HFF-Myc (cell line): ENCODE data around the gene GALNT5.

Source experiments
- DNase-seq: peaks from one replicate; pipeline ENCODE4 v3.0.0-alpha.2; 2011; ENCODE audit warnings: low read depth; ENCODE audit errors: extremely low read depth
- H3K4me3 ChIP-seq: replicated peaks from 2 replicates; pipeline ENCODE4 v1.5.1; 2011; ENCODE audit warnings: low read depth, mild to moderate bottlenecking, control low read depth, low read length
- CTCF ChIP-seq: IDR thresholded peaks from 2 replicates; pipeline ENCODE4 v1.5.1; 2012; ENCODE audit warnings: mild to moderate bottlenecking, low read depth, low read length, control low read depth; ENCODE audit errors: missing control alignments

Gene GALNT5

GRCh38 chr2:157251932-157252331, 5.6 kb upstream of the GALNT5 start:
- no peak overlapping the region for H3K4me3 ChIP-seq
- no peak for TF ChIP-seq CTCF

GRCh38 chr2:157252529-157252928, 5.0 kb upstream of the GALNT5 start:
- no peak for DNase-seq
- no peak overlapping the region for H3K4me3 ChIP-seq
- TF ChIP-seq CTCF = no peak

More at GRCh38 chr2:157251932-157252331, 5.6 kb upstream of the GALNT5 start:
- no peak for DNase-seq

- no peak for TF ChIP-seq CTCF
- no peak overlapping the region for H3K4me3 ChIP-seq
- no peak for DNase-seq
Measured at GRCh38 chr2:157254041-157254440, 3.5 kb upstream of the GALNT5 start.

- DNase-seq = no peak
- no peak overlapping the region for H3K4me3 ChIP-seq
- no peak for TF ChIP-seq CTCF
Measured at GRCh38 chr2:157255746-157256145, 1.8 kb upstream of the GALNT5 start.

DNA sequence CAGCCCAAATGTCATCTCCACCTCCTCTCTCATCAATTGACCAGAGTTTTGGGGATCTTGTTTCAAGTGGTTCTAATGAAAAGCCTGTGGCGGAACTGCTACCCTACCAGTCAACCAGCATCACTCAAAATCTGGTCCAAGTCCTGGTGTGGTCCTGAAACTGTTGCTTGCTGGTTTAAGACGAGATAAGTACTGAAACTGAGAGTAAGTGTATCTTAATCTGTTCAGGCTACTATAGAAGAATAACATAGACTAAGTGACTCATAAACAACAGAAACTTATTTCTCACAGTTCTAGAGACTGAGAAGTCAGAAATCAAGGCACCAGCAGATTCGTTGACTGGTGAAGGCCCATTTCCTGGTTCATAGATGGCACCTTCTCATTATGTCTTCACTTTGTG, 879 bp upstream of the GALNT5 start:
- TF ChIP-seq CTCF = no peak
- no peak overlapping the region for H3K4me3 ChIP-seq
- DNase-seq = no peak

GRCh38 chr2:157258520-157259326, 1.2 kb downstream of the GALNT5 start:
- DNase-seq = no peak
- H3K4me3 ChIP-seq = peak overlapping the region; percentile 53
- no peak for TF ChIP-seq CTCF

DNA sequence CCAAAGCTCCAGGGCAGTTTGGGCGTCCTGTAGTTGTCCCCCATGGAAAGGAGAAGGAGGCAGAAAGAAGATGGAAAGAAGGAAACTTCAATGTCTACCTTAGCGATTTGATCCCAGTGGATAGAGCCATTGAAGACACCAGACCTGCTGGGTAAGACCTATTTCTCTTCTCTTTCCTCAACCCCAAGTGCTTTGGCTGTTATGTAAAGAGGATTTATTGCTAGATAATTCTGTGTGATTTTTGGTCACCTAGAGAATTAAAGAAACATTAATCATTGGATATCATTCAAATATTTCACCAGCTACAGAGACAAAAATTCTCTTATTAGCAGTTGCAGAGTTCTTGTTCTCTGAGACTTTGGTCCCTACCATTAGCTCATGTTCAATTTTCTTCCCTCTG, 1.9 kb downstream of the GALNT5 start:
- no peak for TF ChIP-seq CTCF
- no peak for DNase-seq
- no peak overlapping the region for H3K4me3 ChIP-seq
